Upper lobe of right lung (tissue), 1 donor: ENCODE measurements around the gene FRS3. TPM values are rescaled to one million over a fixed set of nuclear protein-coding genes. Genes with fewer than 3 reads are reported as not detected.
A peak's percentile ranks its signal among the peaks of the same experiment; 100 is the strongest.

ENCODE experiments used
- ATAC-seq: fragments of 200-7000 bp; cut with Tn5 transposase; one replicate; pipeline ENCODE4 v1.9.1; 2020; ENCODE audit warnings: mild to moderate bottlenecking, moderate library complexity
- DNase-seq: peaks from one replicate; pipeline ENCODE4 v3.0.0-alpha.2; 2020
- H3K27ac ChIP-seq: fragments of 200-600 bp; one replicate; pipeline ENCODE4 v1.8.0; 2022
- H3K27me3 ChIP-seq: fragments of 200-600 bp; one replicate; pipeline ENCODE4 v1.8.0; 2022; ENCODE audit warnings: mild to moderate bottlenecking
- H3K36me3 ChIP-seq: fragments of 200-600 bp; one replicate; pipeline ENCODE4 v1.8.0; 2022
- H3K4me1 ChIP-seq: fragments of 200-600 bp; one replicate; pipeline ENCODE4 v1.8.0; 2022
- H3K4me3 ChIP-seq: fragments of 200-600 bp; one replicate; pipeline ENCODE4 v1.8.0; 2022; ENCODE audit warnings: mild to moderate bottlenecking
- H3K9me3 ChIP-seq: fragments of 200-600 bp; one replicate; pipeline ENCODE4 v1.8.0; 2022
- CTCF ChIP-seq: fragments of 200-600 bp; IDR thresholded peaks from one replicate; pipeline ENCODE4 v1.8.0; 2022; ENCODE audit warnings: antibody characterized with exemption
- intact Hi-C: fragments of 100-400 bp; cut with DNase I; formaldehyde crosslinking; loops from one replicate; pipeline ENCODE4 v1.11.0; 2022
- total RNA-seq: library from RNA; stranded (reverse); fragmentation: NEBNext Ultra II Directional; extraction: Animal tissue kit (Norgen Biotek cat#: 25700); gene quantifications from one replicate; pipeline ENCODE4 v1.2.1, GENCODE V29; 2021
- donor health status: DM: no; HTN: yes; CAD: no; lungs with severe emphysema.

The FRS3 gene
- total RNA-seq, 1 donor from 2014 or later = 8.5 TPM

GRCh38 chr6:41735427-41736185 is 44.1 kb downstream of the FRS3 start, which contains the start of gene TFEB:
TSS of gene TFEB (minus strand) at chr6:41735608. CDS start at chr6:41691213, 44,395 bp downstream.
- intact Hi-C loops = no loop called here

GRCh38 chr6:41734666-41735426 is 44.9 kb downstream of the FRS3 start:
- DNase-seq = peak; percentile 93
- Histone ChIP-seq H3K27ac (peak overlapping the region; percentile 93), H3K4me1 (peaks cover 36% of the 10 kb centered on the region), H3K9me3 (no peaks in the 10 kb centered on the region), H3K4me3 (peak overlapping the region; percentile 87), H3K36me3 (no peaks in the 10 kb centered on the region), H3K27me3 (no peaks in the 10 kb centered on the region)
- intact Hi-C loops = no loop called here
- TF ChIP-seq CTCF = no peak
- ATAC-seq = peak; percentile 78

More at GRCh38 chr6:41735427-41736185, 44.1 kb downstream of the FRS3 start, which contains the start of gene TFEB:
- TF ChIP-seq CTCF = peak; percentile 85
- Histone ChIP-seq H3K36me3 (no peaks in the 10 kb centered on the region), H3K4me3 (peak within 1 kb of the TSS; percentile 87), H3K4me1 (peaks cover 30% of the 10 kb centered on the region), H3K27me3 (no peaks in the 10 kb centered on the region), H3K27ac (peak within 1 kb of the TSS; percentile 93), H3K9me3 (no peaks in the 10 kb centered on the region)
- DNase-seq = peak; percentile 98
- ATAC-seq = peak; percentile 88

GRCh38 chr6:41733707-41734665 is 45.7 kb downstream of the FRS3 start:
- peak; percentile 88 for DNase-seq
- H3K27ac ChIP-seq = peak overlapping the region; percentile 93
- no peaks in the 10 kb centered on the region for H3K36me3 ChIP-seq
- H3K9me3 ChIP-seq = no peaks in the 10 kb centered on the region
- peaks cover 36% of the 10 kb centered on the region for H3K4me1 ChIP-seq
- TF ChIP-seq CTCF = no peak
- intact Hi-C loops = no loop called here
- peak overlapping the region; percentile 87 for H3K4me3 ChIP-seq
- no peaks in the 10 kb centered on the region for H3K27me3 ChIP-seq
- peak; percentile 73 for ATAC-seq

- Histone ChIP-seq H3K9me3 (no peaks in the 10 kb centered on the region), H3K27ac (peak overlapping the region; percentile 93), H3K4me1 (peaks cover 43% of the 10 kb centered on the region), H3K4me3 (peak overlapping the region; percentile 87), H3K36me3 (no peaks in the 10 kb centered on the region), H3K27me3 (no peaks in the 10 kb centered on the region)
- ATAC-seq (no peak), DNase-seq (no peak)
- intact Hi-C loops = no loop called here
- TF ChIP-seq CTCF = no peak
These were observed 46.4 kb downstream of the FRS3 start for GRCh38 chr6:41733360-41733706.
